Uterus (tissue), 2 donors: Measurements from ENCODE around the gene SH3RF3.

Experiments
- CTCF ChIP-seq, 4 experiments: fragments of 200-600 bp in 2 of 4; fragments of 450-650 bp in 2 of 4; sonication (generic) in 2 of 4; IDR thresholded peaks; one replicate each; pipeline ENCODE4 v1.5.1; 2016 to 2019; ENCODE audit warnings: antibody characterized with exemption in 4 of 4, mild to moderate bottlenecking in 2 of 4, moderate library complexity in 1 of 4
- POLR2A ChIP-seq, 2 donors: fragments of 450-650 bp; IDR thresholded peaks; one replicate each; pipeline ENCODE4 v1.6.1; 2016; ENCODE audit warnings: antibody characterized with exemption in 2 of 2, mild to moderate bottlenecking in 1 of 2, moderate library complexity in 1 of 2

GRCh38 chr2:109381327-109381820, 252.4 kb downstream of the SH3RF3 start:
- TF ChIP-seq CTCF (IDR thresholded peaks at IDR 0.05): no peak
- TF ChIP-seq POLR2A (IDR thresholded peaks at IDR 0.05): no peak
